Fibroblast of lung (primary cell): ENCODE results near the gene DCPS. TPM values are rescaled to one million over a fixed set of nuclear protein-coding genes. Genes with fewer than 3 reads are reported as not detected.

Experiments used
- DNase-seq, 2 donors: peaks; one replicate each; pipeline versions ENCODE4 v3.0.0 to v3.0.0-alpha.2; 2010; ENCODE audit warnings: low read depth in 2 of 2
- H2AFZ ChIP-seq: 2 replicates; pipeline ENCODE4 v1.5.1; 2012; ENCODE audit warnings: low read length, control low read depth, inconsistent platforms
- H3K27ac ChIP-seq: 2 replicates; pipeline ENCODE4 v1.5.1; 2011; ENCODE audit warnings: low read length, control low read depth; ENCODE audit not compliant: insufficient read depth
- H3K27me3 ChIP-seq: 2 replicates; pipeline ENCODE4 v1.5.1; 2011; ENCODE audit warnings: mild to moderate bottlenecking, low read length; ENCODE audit not compliant: control insufficient read depth, insufficient read depth
- H3K36me3 ChIP-seq: 2 replicates; pipeline ENCODE4 v1.5.1; 2011; ENCODE audit warnings: low read length; ENCODE audit not compliant: control insufficient read depth, insufficient read depth
- H3K4me1 ChIP-seq: 2 replicates; pipeline ENCODE4 v1.5.1; 2011; ENCODE audit warnings: low read length; ENCODE audit not compliant: control insufficient read depth, insufficient read depth; ENCODE audit errors: extremely low read depth
- H3K4me2 ChIP-seq: 2 replicates; pipeline ENCODE4 v1.5.1; 2011; ENCODE audit warnings: low read length, control low read depth; ENCODE audit not compliant: insufficient read depth; ENCODE audit errors: extremely low read depth
- H3K4me3 ChIP-seq, 4 experiments: fragments of 200-600 bp in 1 of 4; sonication (generic) in 1 of 4; replicated peaks in 1 of 4; 2 replicates each; pipeline ENCODE4 v1.5.1; 2011 to 2016; ENCODE audit warnings: low read length in 4 of 4, low read depth in 3 of 4, mild to moderate bottlenecking in 3 of 4, control low read depth in 2 of 4, inconsistent platforms in 1 of 4, mixed read lengths in 1 of 4; ENCODE audit not compliant: insufficient read depth in 1 of 4; ENCODE audit errors: control extremely low read depth in 1 of 4
- H3K79me2 ChIP-seq: 2 replicates; pipeline ENCODE4 v1.5.1; 2012; ENCODE audit warnings: mild to moderate bottlenecking, low read length, inconsistent platforms; ENCODE audit not compliant: control insufficient read depth, insufficient read depth
- H3K9ac ChIP-seq: 2 replicates; pipeline ENCODE4 v1.5.1; 2011; ENCODE audit warnings: mild to moderate bottlenecking, low read length, control low read depth; ENCODE audit not compliant: insufficient read depth
- H3K9me3 ChIP-seq: 2 replicates; pipeline ENCODE4 v1.5.1; 2012; ENCODE audit warnings: low read depth, low read length; ENCODE audit not compliant: control insufficient read depth, insufficient read depth
- H4K20me1 ChIP-seq: 2 replicates; pipeline ENCODE4 v1.5.1; 2011; ENCODE audit warnings: low read length; ENCODE audit not compliant: control insufficient read depth, insufficient read depth; ENCODE audit errors: extremely low read depth
- CTCF ChIP-seq, 2 donors: IDR thresholded peaks in 1 of 2; conservative IDR thresholded peaks in 1 of 2; 1 replicate in 1 of 2; 2 replicates in 1 of 2; pipeline ENCODE4 v1.5.1; 2011 to 2012; ENCODE audit warnings: low read length in 2 of 2, control low read depth in 1 of 2, inconsistent platforms in 1 of 2, low read depth in 1 of 2, mild to moderate bottlenecking in 1 of 2
- EZH2 ChIP-seq: IDR thresholded peaks from 2 replicates; pipeline ENCODE4 v1.5.1; 2012; ENCODE audit warnings: low read length, control low read depth, mild to moderate bottlenecking; ENCODE audit errors: missing control alignments
- polyA plus RNA-seq, 2 donors: library from polyadenylated mRNA; depleted of rRNA in 1 of 2; stranded (reverse) in 1 of 2; unstranded in 1 of 2; fragments of >200 nt; gene quantifications; 2 replicates each; pipeline ENCODE4 v1.2.1, GENCODE V29; 2011 to 2012; ENCODE audit warnings: missing spikeins in 1 of 2
- total RNA-seq: library from RNA; depleted of rRNA; stranded (reverse); fragments of >200 nt; gene quantifications from 2 replicates; pipeline ENCODE4 v1.2.1, GENCODE V29; 2014

DCPS gene
- total and polyA plus RNA-seq, 2 donors (not counting 1 experiment from before 2014, with no cell fraction given): 13.0 to 22.7 TPM

GRCh38 chr11:126280595-126280994 is 23.3 kb upstream of the DCPS start:
- Histone ChIP-seq H3K27me3 (no peaks in the 10 kb centered on the region), H3K4me3 (no peak overlapping the region), H3K4me1 (peaks cover 7% of the 10 kb centered on the region), H4K20me1 (no peaks in the 10 kb centered on the region), H3K4me2 (no peak overlapping the region), H3K36me3 (peaks cover 4% of the 10 kb centered on the region), H3K27ac (no peak overlapping the region), H3K9ac (no peak overlapping the region), H3K9me3 (no peaks in the 10 kb centered on the region), H3K79me2 (no peaks in the 10 kb centered on the region), H2AFZ (no peak overlapping the region)
- no peak for DNase-seq
- TF ChIP-seq CTCF (conservative IDR thresholded peaks at IDR 0.05 in 1 of 2, IDR thresholded peaks at IDR 0.05 in 1 of 2; ENCODE audit: low read depth in 1 of 2, low read length in 2 of 2): no peak
- no peak for TF ChIP-seq EZH2

- H3K27ac ChIP-seq: no peak overlapping the region
- TF ChIP-seq CTCF (conservative IDR thresholded peaks at IDR 0.05 in 1 of 2, IDR thresholded peaks at IDR 0.05 in 1 of 2; ENCODE audit: low read depth in 1 of 2, low read length in 2 of 2): no peak
- TF ChIP-seq EZH2: no peak
- H3K36me3 ChIP-seq: peaks cover 1% of the 10 kb centered on the region
- no peaks in the 10 kb centered on the region for H4K20me1 ChIP-seq
- H3K9ac ChIP-seq: no peak overlapping the region
- H3K79me2 ChIP-seq: no peaks in the 10 kb centered on the region
- DNase-seq: no peak
- no peaks in the 10 kb centered on the region for H3K27me3 ChIP-seq
- no peak overlapping the region for H2AFZ ChIP-seq
- no peaks in the 10 kb centered on the region for H3K9me3 ChIP-seq
- no peak overlapping the region for H3K4me2 ChIP-seq
- H3K4me3 ChIP-seq: no peak overlapping the region
- H3K4me1 ChIP-seq: peaks cover 7% of the 10 kb centered on the region
These were observed 22.6 kb upstream of the DCPS start for GRCh38 chr11:126281245-126281644.

GRCh38 chr11:126281666-126282175 is 22.1 kb upstream of the DCPS start:
- H3K4me3 ChIP-seq: no peak overlapping the region
- H3K36me3 ChIP-seq: peaks cover 1% of the 10 kb centered on the region
- peak overlapping the region; percentile 82 for H3K4me2 ChIP-seq
- H3K4me1 ChIP-seq: peaks cover 7% of the 10 kb centered on the region
- H3K79me2 ChIP-seq: no peaks in the 10 kb centered on the region
- no peak overlapping the region for H3K27ac ChIP-seq
- no peaks in the 10 kb centered on the region for H3K27me3 ChIP-seq
- H3K9ac ChIP-seq: no peak overlapping the region
- no peak overlapping the region for H2AFZ ChIP-seq
- TF ChIP-seq EZH2: no peak
- no peak for TF ChIP-seq CTCF (conservative IDR thresholded peaks at IDR 0.05 in 1 of 2, IDR thresholded peaks at IDR 0.05 in 1 of 2; ENCODE audit: low read depth in 1 of 2, low read length in 2 of 2)
- DNase-seq: no peak
- H4K20me1 ChIP-seq: no peaks in the 10 kb centered on the region
- no peaks in the 10 kb centered on the region for H3K9me3 ChIP-seq
